Measurements from ENCODE around the gene SUCLG2.

DNA sequence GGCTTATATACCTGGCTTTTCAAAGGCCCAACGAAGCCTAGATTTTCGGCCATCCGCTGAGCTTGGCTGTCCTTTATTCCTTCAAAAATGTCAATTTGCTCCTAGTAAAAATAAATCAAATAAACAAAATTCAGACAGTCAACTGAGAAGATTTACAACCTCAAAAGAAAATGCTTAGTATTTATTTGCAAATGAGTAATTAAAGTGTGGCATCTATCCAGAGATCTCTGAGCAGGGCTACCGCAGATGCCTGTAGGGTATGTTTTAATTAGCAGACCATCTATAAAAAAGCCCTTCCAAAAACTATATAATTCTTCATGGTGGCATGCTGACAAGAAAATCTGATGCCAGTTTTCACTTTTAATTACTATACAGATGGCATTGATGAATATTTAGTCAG lies 136.2 kb downstream of the SUCLG2 start:
- no peak for TF ChIP-seq POLR2A (IDR thresholded peaks at IDR 0.05)
- TF ChIP-seq, protein P1, sequence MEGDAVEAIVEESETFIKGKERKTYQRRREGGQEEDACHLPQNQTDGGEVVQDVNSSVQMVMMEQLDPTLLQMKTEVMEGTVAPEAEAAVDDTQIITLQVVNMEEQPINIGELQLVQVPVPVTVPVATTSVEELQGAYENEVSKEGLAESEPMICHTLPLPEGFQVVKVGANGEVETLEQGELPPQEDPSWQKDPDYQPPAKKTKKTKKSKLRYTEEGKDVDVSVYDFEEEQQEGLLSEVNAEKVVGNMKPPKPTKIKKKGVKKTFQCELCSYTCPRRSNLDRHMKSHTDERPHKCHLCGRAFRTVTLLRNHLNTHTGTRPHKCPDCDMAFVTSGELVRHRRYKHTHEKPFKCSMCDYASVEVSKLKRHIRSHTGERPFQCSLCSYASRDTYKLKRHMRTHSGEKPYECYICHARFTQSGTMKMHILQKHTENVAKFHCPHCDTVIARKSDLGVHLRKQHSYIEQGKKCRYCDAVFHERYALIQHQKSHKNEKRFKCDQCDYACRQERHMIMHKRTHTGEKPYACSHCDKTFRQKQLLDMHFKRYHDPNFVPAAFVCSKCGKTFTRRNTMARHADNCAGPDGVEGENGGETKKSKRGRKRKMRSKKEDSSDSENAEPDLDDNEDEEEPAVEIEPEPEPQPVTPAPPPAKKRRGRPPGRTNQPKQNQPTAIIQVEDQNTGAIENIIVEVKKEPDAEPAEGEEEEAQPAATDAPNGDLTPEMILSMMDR (IDR thresholded peaks at IDR 0.05), result no peak
